ENCODE results near the gene ZSCAN22.

The ZSCAN22 gene

GRCh38 chr19:58350871-58351557 is 24.2 kb downstream of the ZSCAN22 start:
- no peak overlapping the region for H3K4me3 ChIP-seq (replicated peaks in 1 of 2; ENCODE audit: low read depth in 2 of 2, low read length in 2 of 2)
- no peak for DNase-seq (ENCODE audit: low read depth in 2 of 2)

GRCh38 chr19:58351558-58351878 is 24.7 kb downstream of the ZSCAN22 start:
- no peak for TF ChIP-seq CTCF (IDR thresholded peaks at IDR 0.05; ENCODE audit: low read depth, low read length)
- no peak for DNase-seq (ENCODE audit: low read depth in 2 of 2)
- no peak overlapping the region for H3K4me3 ChIP-seq (replicated peaks in 1 of 2; ENCODE audit: low read depth in 2 of 2, low read length in 2 of 2)

More at GRCh38 chr19:58350871-58351557, 24.2 kb downstream of the ZSCAN22 start:
- TF ChIP-seq CTCF (IDR thresholded peaks at IDR 0.05; ENCODE audit: low read depth, low read length): no peak

- H3K4me3 ChIP-seq (replicated peaks in 1 of 2; ENCODE audit: low read depth in 2 of 2, low read length in 2 of 2): no peak overlapping the region
- no peak for TF ChIP-seq CTCF (IDR thresholded peaks at IDR 0.05; ENCODE audit: low read depth, low read length)
- no peak for DNase-seq (ENCODE audit: low read depth in 2 of 2)
These were observed 25.4 kb downstream of the ZSCAN22 start for GRCh38 chr19:58351990-58352755.

GRCh38 chr19:58352760-58353671 is 26.2 kb downstream of the ZSCAN22 start, which contains the start of gene A1BG:
Gene A1BG (minus strand): TSS chr19:58353492. CDS start chr19:58353437, 55 bp downstream.
- no peak within 1 kb of the TSS for H3K4me3 ChIP-seq (replicated peaks in 1 of 2; ENCODE audit: low read depth in 2 of 2, low read length in 2 of 2)
- no peak for TF ChIP-seq CTCF (IDR thresholded peaks at IDR 0.05; ENCODE audit: low read depth, low read length)
- no peak for DNase-seq (ENCODE audit: low read depth in 2 of 2)

GRCh38 chr19:58353717-58354477 is 27.1 kb downstream of the ZSCAN22 start:
- DNase-seq (ENCODE audit: low read depth in 2 of 2): no peak
- TF ChIP-seq CTCF (IDR thresholded peaks at IDR 0.05; ENCODE audit: low read depth, low read length): no peak
- no peak overlapping the region for H3K4me3 ChIP-seq (replicated peaks in 1 of 2; ENCODE audit: low read depth in 2 of 2, low read length in 2 of 2)

- TF ChIP-seq CTCF (IDR thresholded peaks at IDR 0.05; ENCODE audit: low read depth, low read length): no peak
- no peak for DNase-seq (ENCODE audit: low read depth in 2 of 2)
- no peak overlapping the region for H3K4me3 ChIP-seq (replicated peaks in 1 of 2; ENCODE audit: low read depth in 2 of 2, low read length in 2 of 2)
These were observed 27.8 kb downstream of the ZSCAN22 start for GRCh38 chr19:58354478-58355030.
